GM23248 (cell line): ENCODE results near the gene PCCA. TPM values are rescaled to one million over a fixed set of nuclear protein-coding genes. Genes with fewer than 3 reads are reported as not detected.

Experiments
- DNase-seq: peaks from one replicate; pipeline ENCODE4 v3.0.0-alpha.2; 2015
- H2AFZ ChIP-seq: fragments of 200-600 bp; sonication (generic); 2 replicates; pipeline ENCODE4 v1.6.1; 2016; ENCODE audit warnings: antibody characterized with exemption
- H3F3A ChIP-seq: fragments of 200-600 bp; sonication (generic); 2 replicates; pipeline ENCODE4 v1.6.1; 2016; ENCODE audit warnings: mild to moderate bottlenecking, antibody characterized with exemption, mixed run types; ENCODE audit not compliant: insufficient read depth
- H3K27ac ChIP-seq: fragments of 200-600 bp; sonication (generic); 2 replicates; pipeline ENCODE4 v1.5.1; 2016; ENCODE audit warnings: mild to moderate bottlenecking
- H3K27me3 ChIP-seq: fragments of 200-600 bp; sonication (generic); replicated peaks from 2 replicates; pipeline ENCODE4 v1.6.1; 2016; ENCODE audit warnings: mild to moderate bottlenecking; ENCODE audit not compliant: insufficient read depth
- H3K36me3 ChIP-seq: fragments of 200-600 bp; sonication (generic); 2 replicates; pipeline ENCODE4 v1.6.1; 2016; ENCODE audit warnings: low read depth, mild to moderate bottlenecking
- H3K4me1 ChIP-seq: fragments of 200-600 bp; sonication (generic); 2 replicates; pipeline ENCODE4 v1.6.1; 2016; ENCODE audit warnings: mild to moderate bottlenecking; ENCODE audit not compliant: insufficient read depth
- H3K4me2 ChIP-seq: fragments of 200-600 bp; sonication (generic); one replicate; pipeline ENCODE4 v1.6.1; 2016; ENCODE audit warnings: mild to moderate bottlenecking; ENCODE audit not compliant: unreplicated experiment
- H3K4me3 ChIP-seq: fragments of 200-600 bp; sonication (generic); 2 replicates; pipeline ENCODE4 v1.5.1; 2016; ENCODE audit warnings: mild to moderate bottlenecking
- H3K79me2 ChIP-seq: fragments of 200-600 bp; sonication (generic); 2 replicates; pipeline ENCODE4 v1.6.1; 2016; ENCODE audit warnings: mild to moderate bottlenecking; ENCODE audit not compliant: insufficient read depth
- H3K9ac ChIP-seq: fragments of 200-600 bp; sonication (generic); 2 replicates; pipeline ENCODE4 v1.6.1; 2016; ENCODE audit warnings: mild to moderate bottlenecking
- H3K9me2 ChIP-seq: fragments of 200-600 bp; sonication (generic); 2 replicates; pipeline ENCODE4 v1.6.1; 2016; ENCODE audit warnings: mixed run types, mild to moderate bottlenecking, moderate library complexity; ENCODE audit not compliant: insufficient read depth
- H3K9me3 ChIP-seq: fragments of 200-600 bp; sonication (generic); one replicate; pipeline ENCODE4 v1.6.1; 2017; ENCODE audit warnings: low read depth
- H4K20me1 ChIP-seq: fragments of 200-600 bp; sonication (generic); 2 replicates; pipeline ENCODE4 v1.6.0; 2016; ENCODE audit not compliant: insufficient read depth
- EZH2 ChIP-seq: fragments of 200-600 bp; sonication (generic); IDR thresholded peaks from 2 replicates; pipeline ENCODE4 v1.6.1; 2018; ENCODE audit warnings: antibody characterized with exemption, mild to moderate bottlenecking; ENCODE audit not compliant: insufficient read depth, poor library complexity, severe bottlenecking
- EZH2phosphoT487 ChIP-seq: fragments of 200-600 bp; sonication (generic); IDR thresholded peaks from 2 replicates; pipeline ENCODE4 v1.6.1; 2018; ENCODE audit warnings: antibody characterized with exemption, moderate library complexity, mild to moderate bottlenecking, low read depth; ENCODE audit not compliant: insufficient read depth
- WGBS, 2 experiments: methylation state at CpG; one replicate each; pipeline ENCODE4 v1.1.6; 2015 to 2017; ENCODE audit warnings: low lambda C conversion rate in 2 of 2, low coverage in 1 of 2; ENCODE audit errors: missing lambda C conversion rate in 2 of 2; 5-methylcytosine and 5-hydroxymethylcytosine counted together
- in situ Hi-C: fragments of 300-500 bp; cut with MboI; formaldehyde crosslinking; loops from 2 replicates; pipeline ENCODE4 v1.15.0; 2020
- polyA plus RNA-seq: library from polyadenylated mRNA; unstranded; fragments of >200 nt; fragmentation: Nextera tagmentation; extraction: Ambion mirVana; gene quantifications from 2 replicates; pipeline ENCODE4 v1.2.1, GENCODE V29; 2016
- total RNA-seq: library from RNA; depleted of rRNA; stranded (reverse); fragments of >200 nt; shearing (Covaris generic); gene quantifications from 2 replicates; pipeline ENCODE4 v1.2.3, GENCODE V29; 2014

Gene PCCA
- total and polyA plus RNA-seq, 2 experiments from 2014 or later, result 9.1 to 9.6 TPM

DNA sequence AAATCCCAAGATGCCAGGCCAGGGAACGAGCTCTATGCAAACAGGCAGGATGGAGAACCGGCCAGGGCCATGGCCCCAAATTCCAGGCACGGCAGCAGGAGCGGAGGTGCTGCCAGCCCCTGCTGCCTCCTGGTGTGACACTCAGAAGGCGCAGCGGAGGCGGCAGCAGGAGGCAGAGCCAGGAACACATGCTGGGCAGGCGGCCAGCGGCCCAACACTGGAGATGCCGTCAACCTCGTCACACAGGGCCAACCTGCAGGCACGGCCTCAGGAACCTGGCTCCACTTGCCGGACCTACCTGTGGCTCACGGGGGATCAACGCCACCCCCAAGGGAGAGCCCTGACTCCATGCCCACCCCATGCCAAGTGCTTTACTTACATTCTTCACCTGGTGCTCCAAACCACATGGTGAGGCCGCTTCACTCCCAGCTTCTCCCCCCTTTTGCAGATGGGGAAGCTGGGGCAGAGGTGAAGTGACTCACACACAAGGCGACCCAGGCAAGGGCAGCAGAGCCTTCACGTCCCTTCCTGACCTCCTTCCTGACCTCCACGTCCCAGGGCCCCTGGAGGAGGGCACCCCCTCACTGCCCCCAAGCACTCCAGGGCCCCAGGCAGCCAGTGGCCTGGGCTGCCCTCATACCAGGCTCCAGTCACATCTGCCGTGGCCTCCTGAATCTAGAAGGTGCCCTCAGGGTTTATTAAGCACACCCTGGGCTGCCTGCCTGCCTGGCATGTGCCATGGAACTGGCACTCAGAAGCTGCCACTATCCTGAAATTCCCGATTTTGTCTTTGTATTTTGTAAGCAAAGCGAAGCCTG is 456.2 kb downstream of the PCCA start:
- no peaks in the 10 kb centered on the region for H3K27me3 ChIP-seq

DNA sequence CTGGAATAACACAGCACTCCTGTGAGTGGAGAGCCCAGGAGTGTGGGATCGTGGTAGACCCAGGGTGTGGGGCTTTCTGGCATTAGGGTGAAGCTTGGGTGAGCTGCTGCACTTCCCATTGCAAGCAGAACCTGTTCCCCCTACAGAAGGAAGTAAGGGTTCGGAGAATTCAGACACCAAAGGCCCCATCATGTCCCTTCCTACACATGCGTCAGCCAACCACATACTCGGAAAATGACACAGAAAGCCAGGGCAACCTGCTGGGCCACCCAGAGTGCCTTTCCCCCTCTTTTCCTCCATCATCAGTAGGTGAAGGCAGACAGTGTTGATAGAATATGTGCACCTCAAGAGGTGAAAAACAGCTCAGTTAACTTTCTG is 456.8 kb downstream of the PCCA start:
- H4K20me1 ChIP-seq, result no peaks in the 10 kb centered on the region
- H3K4me2 ChIP-seq, result no peak overlapping the region
- no peaks in the 10 kb centered on the region for H3K27me3 ChIP-seq
- H3K79me2 ChIP-seq, result no peaks in the 10 kb centered on the region
- H2AFZ ChIP-seq, result no peak overlapping the region
- no peaks in the 10 kb centered on the region for H3K9me2 ChIP-seq
- no peak overlapping the region for H3K4me3 ChIP-seq
- WGBS, 2 experiments, result 95 to 97% methylated on average over 4 of the region's 4 CpGs
- DNase-seq, result no peak
- no peak overlapping the region for H3K27ac ChIP-seq
- no peak overlapping the region for H3K9ac ChIP-seq
- in situ Hi-C loops, result no loop called here
- no peaks in the 10 kb centered on the region for H3K36me3 ChIP-seq
- no peaks in the 10 kb centered on the region for H3K4me1 ChIP-seq
- H3F3A ChIP-seq, result no peaks in the 10 kb centered on the region
- TF ChIP-seq EZH2phosphoT487, result no peak
- no peak for TF ChIP-seq EZH2
- H3K9me3 ChIP-seq, result no peaks in the 10 kb centered on the region

More for the DNA sequence above, 456.2 kb downstream of the PCCA start:
- no peaks in the 10 kb centered on the region for H3K79me2 ChIP-seq
- H3K4me2 ChIP-seq, result no peak overlapping the region
- TF ChIP-seq EZH2 (no peak), EZH2phosphoT487 (no peak)
- no peak overlapping the region for H3K4me3 ChIP-seq
- no peaks in the 10 kb centered on the region for H3K4me1 ChIP-seq
- no peaks in the 10 kb centered on the region for H3K36me3 ChIP-seq
- H3F3A ChIP-seq, result no peaks in the 10 kb centered on the region
- WGBS, 2 experiments, result 84 to 89% methylated on average over 17 to 20 of the region's 22 CpGs
- H4K20me1 ChIP-seq, result no peaks in the 10 kb centered on the region
- H3K27ac ChIP-seq, result no peak overlapping the region
- DNase-seq, result no peak
- H3K9me2 ChIP-seq, result no peaks in the 10 kb centered on the region
- H3K9me3 ChIP-seq, result no peaks in the 10 kb centered on the region
- in situ Hi-C loops, result no loop called here
- H2AFZ ChIP-seq, result no peak overlapping the region
- no peak overlapping the region for H3K9ac ChIP-seq

DNA sequence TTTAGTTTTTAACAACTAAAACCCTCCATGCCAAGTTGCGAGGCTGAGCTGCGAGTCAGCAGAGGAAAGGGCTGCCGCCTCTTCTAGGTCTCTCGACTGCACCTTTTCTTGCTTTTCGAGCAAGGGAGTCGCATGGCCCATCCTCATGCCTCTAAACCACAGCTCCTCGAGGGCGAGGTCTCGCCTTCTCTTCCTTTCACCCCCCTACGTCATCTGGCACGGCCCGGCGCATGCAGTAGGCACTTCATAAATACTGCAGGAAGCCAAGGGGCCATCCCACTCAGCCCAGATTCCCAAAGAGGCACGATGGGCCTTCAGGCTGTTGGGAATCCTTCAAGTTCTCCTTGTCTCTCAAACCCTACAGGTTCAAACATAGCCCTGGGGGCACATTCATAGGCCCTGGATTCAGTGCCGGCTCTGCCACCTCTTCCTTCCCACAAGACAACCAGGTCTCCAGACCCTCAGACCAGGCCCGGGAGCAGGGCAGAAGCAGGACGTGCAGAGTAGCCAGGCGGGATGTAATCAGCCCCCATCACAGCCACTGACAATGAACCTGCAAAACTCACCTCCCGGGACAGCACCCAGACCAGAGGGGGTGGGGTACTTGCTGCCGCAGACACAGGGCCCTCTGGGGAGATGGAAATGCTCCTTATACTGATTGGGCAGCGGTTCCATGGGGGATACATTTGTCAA is 458.0 kb downstream of the PCCA start:
- in situ Hi-C loops, result no loop called here
- H4K20me1 ChIP-seq, result no peaks in the 10 kb centered on the region
- H3K27me3 ChIP-seq, result no peaks in the 10 kb centered on the region
- no peaks in the 10 kb centered on the region for H3K9me2 ChIP-seq
- no peak overlapping the region for H3K4me3 ChIP-seq
- no peak for DNase-seq
- H3K36me3 ChIP-seq, result no peaks in the 10 kb centered on the region
- H3K4me2 ChIP-seq, result no peak overlapping the region
- TF ChIP-seq EZH2phosphoT487 (no peak), EZH2 (no peak)
- no peak overlapping the region for H2AFZ ChIP-seq
- no peak overlapping the region for H3K9ac ChIP-seq
- 96 to 98% methylated on average over 21 of the region's 21 CpGs for WGBS, 2 experiments
- H3K79me2 ChIP-seq, result no peaks in the 10 kb centered on the region
- H3K9me3 ChIP-seq, result no peaks in the 10 kb centered on the region
- no peak overlapping the region for H3K27ac ChIP-seq
- no peaks in the 10 kb centered on the region for H3K4me1 ChIP-seq
- H3F3A ChIP-seq, result 0 out of 2 replicates have a peak, but pooled peaks cover 3% of the 10 kb centered on the region

DNA sequence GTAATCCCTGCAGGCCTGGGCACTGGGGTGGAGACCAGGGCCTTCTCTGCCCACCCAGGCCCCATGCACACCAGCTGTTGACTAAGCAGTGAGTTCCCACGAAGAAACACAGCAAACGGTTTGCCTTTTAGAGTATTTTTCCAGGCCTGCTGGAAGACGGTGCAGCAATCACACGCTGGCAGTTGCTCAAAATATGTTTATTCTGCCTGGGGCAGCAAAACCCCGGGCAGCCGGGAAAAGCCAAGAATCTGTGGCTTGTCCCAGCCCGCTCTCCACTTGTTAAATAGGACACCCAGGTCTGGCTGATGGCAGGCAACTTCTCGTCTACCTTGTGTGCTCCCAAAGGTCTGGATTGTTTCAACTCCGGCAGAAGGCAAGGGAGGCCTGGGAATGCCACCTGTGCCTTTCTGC is 458.9 kb downstream of the PCCA start:
- TF ChIP-seq EZH2 (no peak), EZH2phosphoT487 (no peak)
- Histone ChIP-seq H2AFZ (no peak overlapping the region), H3K4me2 (no peak overlapping the region), H3K9me2 (no peaks in the 10 kb centered on the region), H3K79me2 (no peaks in the 10 kb centered on the region), H3K27me3 (no peaks in the 10 kb centered on the region), H3K9ac (no peak overlapping the region), H3K4me1 (no peaks in the 10 kb centered on the region), H3K4me3 (no peak overlapping the region), H4K20me1 (no peaks in the 10 kb centered on the region), H3K9me3 (no peaks in the 10 kb centered on the region), H3K27ac (no peak overlapping the region), H3F3A (0 out of 2 replicates have a peak, but pooled peaks cover 3% of the 10 kb centered on the region), H3K36me3 (no peaks in the 10 kb centered on the region)
- in situ Hi-C loops, result no loop called here
- DNase-seq, result peak; percentile 11
- WGBS, 2 experiments, result 37 to 39% methylated on average over 9 of the region's 9 CpGs
